ENCODE results near the gene MT2A. TPM values are rescaled to one million over a fixed set of nuclear protein-coding genes. Genes with fewer than 3 reads are reported as not detected.

The MT2A gene
- total RNA-seq, 4 donors from 2014 or later = 27.0 to 528 (median 116) TPM

DNA sequence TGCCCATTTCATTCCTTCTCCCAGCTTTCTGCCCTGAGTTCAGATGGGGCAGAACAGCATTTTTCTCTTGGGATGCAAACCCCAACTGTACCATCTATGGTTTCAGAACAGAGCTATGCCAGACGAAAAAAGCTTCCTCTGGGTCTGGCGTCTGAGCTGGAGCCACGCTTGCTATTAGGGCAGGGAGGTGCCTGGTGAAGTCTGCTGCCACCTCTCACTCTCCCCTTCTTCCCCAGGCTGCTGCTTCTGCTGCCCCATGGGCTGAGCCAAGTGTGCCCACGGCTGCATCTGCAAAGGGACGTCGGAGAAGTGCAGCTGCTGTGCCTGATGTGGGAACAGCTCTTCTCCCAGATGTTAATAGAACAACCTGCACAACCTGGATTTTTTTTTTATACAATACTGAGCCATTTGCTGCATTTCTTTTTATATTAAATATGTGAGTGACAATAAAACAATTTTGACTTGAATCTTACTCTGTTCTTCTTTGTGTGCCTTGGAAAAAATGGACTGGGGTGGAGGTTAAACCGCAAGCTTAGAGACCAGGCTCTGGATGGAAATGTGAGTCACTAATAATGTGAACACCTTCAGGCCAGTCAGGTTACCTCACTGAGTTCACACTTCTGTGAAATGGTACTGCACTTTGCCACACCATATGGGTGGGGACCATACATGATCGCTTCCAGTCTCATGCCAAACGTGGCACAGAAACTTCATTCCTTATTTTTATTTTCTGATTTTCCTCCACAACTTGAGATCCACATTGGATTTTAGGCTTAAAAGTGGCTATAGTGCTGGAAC, 28.4 kb downstream of the MT2A start:
- Histone ChIP-seq H3K27me3 (peaks cover 0 to 96% (median 20%) of the 10 kb centered on the region in 4 donors), H3K4me1 (peaks cover 18 to 58% (median 50%) of the 10 kb centered on the region in 4 donors), H3K27ac (replicated peaks in 1 of 4) (peak overlapping the region in 1 of 4 donors; percentile 70), H3K36me3 (no peaks in the 10 kb centered on the region), H3K4me3 (no peak overlapping the region), H3K9me3 (no peaks in the 10 kb centered on the region)
- WGBS = 70% methylated on average over 8 of the region's 9 CpGs
- TF ChIP-seq, protein P1, sequence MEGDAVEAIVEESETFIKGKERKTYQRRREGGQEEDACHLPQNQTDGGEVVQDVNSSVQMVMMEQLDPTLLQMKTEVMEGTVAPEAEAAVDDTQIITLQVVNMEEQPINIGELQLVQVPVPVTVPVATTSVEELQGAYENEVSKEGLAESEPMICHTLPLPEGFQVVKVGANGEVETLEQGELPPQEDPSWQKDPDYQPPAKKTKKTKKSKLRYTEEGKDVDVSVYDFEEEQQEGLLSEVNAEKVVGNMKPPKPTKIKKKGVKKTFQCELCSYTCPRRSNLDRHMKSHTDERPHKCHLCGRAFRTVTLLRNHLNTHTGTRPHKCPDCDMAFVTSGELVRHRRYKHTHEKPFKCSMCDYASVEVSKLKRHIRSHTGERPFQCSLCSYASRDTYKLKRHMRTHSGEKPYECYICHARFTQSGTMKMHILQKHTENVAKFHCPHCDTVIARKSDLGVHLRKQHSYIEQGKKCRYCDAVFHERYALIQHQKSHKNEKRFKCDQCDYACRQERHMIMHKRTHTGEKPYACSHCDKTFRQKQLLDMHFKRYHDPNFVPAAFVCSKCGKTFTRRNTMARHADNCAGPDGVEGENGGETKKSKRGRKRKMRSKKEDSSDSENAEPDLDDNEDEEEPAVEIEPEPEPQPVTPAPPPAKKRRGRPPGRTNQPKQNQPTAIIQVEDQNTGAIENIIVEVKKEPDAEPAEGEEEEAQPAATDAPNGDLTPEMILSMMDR (IDR thresholded peaks at IDR 0.05) = no peak
- TF ChIP-seq POLR2AphosphoS5 (IDR thresholded peaks at IDR 0.05) (no peak), POLR2A (IDR thresholded peaks at IDR 0.05; ENCODE audit: low read depth) (no peak), EP300 (IDR thresholded peaks at IDR 0.05) (no peak)
- no peak for DNase-seq (ENCODE audit: extremely low spot score)
- intact Hi-C loops (cut with DNase I) = loop anchor here (5.0 kb wide), 1 partner anchor 45 kb away; the partner anchor contains the start of gene MT1X

DNA sequence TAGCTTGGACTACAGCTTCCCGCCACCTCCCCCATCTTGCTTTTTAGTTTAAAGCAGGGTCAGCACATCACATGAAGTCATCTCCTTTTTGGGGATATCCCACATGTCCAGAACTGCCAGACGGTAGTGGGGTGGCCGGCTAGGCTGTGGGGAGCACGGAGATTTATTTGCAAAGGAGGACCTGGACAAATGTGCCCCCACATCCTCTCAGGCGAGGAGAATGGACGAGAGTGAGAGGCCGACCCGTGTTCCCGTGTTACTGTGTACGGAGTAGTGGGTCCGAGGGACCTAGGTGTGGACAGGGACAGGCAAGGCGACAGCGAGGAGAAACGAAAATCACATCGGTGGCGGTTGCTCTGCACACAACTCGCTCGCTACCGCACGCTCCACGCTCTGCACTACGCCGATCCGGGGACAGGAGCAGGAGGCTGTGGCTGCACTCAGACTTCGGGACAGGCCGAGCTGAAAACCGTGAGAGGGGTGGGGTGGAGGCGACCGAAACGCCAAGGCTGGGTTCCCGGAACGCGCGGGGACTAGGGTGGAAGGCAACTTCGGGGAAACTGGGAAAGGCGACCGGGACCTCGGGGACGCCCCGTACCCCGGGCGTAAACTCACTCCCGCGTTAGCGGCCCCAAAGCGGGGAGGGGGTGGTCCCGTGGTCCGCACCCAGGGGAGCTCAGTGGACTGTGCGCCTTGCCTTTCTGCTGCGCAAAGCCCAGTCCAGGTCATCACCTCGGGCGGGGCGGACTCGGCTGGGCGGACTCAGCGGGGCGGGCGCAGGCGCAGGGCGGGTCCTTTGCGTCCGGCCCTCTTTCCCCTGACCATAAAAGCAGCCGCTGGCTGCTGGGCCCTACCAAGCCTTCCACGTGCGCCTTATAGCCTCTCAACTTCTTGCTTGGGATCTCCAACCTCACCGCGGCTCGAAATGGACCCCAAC, 29.7 kb downstream of the MT2A start, which contains the start of gene MT1A:
Gene MT1A, plus strand, starts transcription at position 853 of the 937 bp plus-strand sequence. Its CDS starts 73 bp downstream, at position 926.
- Histone ChIP-seq H3K36me3 (no peaks in the 10 kb centered on the region), H3K9me3 (no peaks in the 10 kb centered on the region), H3K27ac (replicated peaks in 1 of 4) (peak within 1 kb of the TSS; percentile 48 to 70 (median 64)), H3K4me3 (peak within 1 kb of the TSS; percentile 51 to 61 (median 56)), H3K27me3 (peaks cover 0 to 98% (median 20%) of the 10 kb centered on the region in 4 donors), H3K4me1 (peaks cover 18 to 50% (median 41%) of the 10 kb centered on the region in 4 donors)
- TF ChIP-seq EP300 (IDR thresholded peaks at IDR 0.05) (peak; percentile 72), POLR2AphosphoS5 (IDR thresholded peaks at IDR 0.05) (peak; percentile 82 to 89), POLR2A (IDR thresholded peaks at IDR 0.05; ENCODE audit: low read depth) (peak; percentile 48)
- TF ChIP-seq, protein P1 (IDR thresholded peaks at IDR 0.05) = no peak
- intact Hi-C loops (cut with DNase I) = loop anchor here (5.0 kb wide), 1 partner anchor 44 kb away; the partner anchor contains the start of gene MT1X
- WGBS = 22% methylated on average over 57 of the region's 68 CpGs
- no peak for DNase-seq (ENCODE audit: extremely low spot score)

DNA sequence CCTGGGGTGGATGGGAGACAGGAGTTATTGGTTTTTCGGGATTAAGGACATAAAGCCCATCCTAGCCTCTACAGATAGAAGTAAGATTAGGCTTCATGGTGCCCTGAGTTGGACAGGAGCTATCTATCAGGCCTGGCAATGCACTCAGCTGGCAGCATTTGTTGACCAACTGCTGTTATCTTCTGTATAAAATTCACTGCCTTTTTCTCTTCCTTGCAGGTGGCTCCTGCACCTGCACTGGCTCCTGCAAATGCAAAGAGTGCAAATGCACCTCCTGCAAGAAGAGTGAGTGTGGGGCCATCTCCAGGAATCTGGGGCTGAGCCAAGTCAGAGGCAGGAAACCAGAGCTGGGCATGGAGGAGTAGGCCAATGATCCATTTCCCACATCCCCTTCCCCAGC, 30.7 kb downstream of the MT2A start:
- H3K4me1 ChIP-seq = peaks cover 18 to 53% (median 46%) of the 10 kb centered on the region in 4 donors
- H3K36me3 ChIP-seq = no peaks in the 10 kb centered on the region
- 58% methylated on average over 1 of the region's 1 CpG for WGBS
- intact Hi-C loops (cut with DNase I) = loop anchor here (5.0 kb wide), 1 partner anchor 43 kb away; the partner anchor contains the start of gene MT1X
- peaks cover 0 to 99% (median 20%) of the 10 kb centered on the region in 4 donors for H3K27me3 ChIP-seq
- TF ChIP-seq, protein P1 (IDR thresholded peaks at IDR 0.05) = no peak
- no peak for TF ChIP-seq EP300 (IDR thresholded peaks at IDR 0.05)
- no peak for TF ChIP-seq POLR2A (IDR thresholded peaks at IDR 0.05; ENCODE audit: low read depth)
- no peak for TF ChIP-seq POLR2AphosphoS5 (IDR thresholded peaks at IDR 0.05)
- no peaks in the 10 kb centered on the region for H3K9me3 ChIP-seq
- H3K4me3 ChIP-seq = peak overlapping the region in 2 of 4 donors; percentile 51 to 61
- peak overlapping the region in 1 of 4 donors; percentile 70 for H3K27ac ChIP-seq (replicated peaks in 1 of 4)
- no peak for DNase-seq (ENCODE audit: extremely low spot score)

DNA sequence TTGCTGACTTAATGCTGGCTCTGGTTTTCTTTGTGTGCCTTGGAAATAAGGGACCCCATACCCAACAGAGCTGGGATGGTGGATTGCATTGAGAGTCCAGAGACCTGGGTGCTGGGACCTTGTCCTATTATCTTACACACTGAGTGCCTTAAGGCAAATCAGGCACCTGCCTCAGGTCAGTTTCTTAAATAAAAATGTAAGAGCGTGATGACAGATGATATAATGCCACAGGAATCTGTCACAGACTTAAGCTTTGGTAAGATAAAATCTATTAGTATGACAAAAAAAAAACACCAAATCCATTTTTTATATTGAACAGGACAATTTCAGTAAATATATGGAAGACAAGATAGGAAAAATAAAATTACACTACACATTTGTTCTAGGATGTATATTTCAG, 31.7 kb downstream of the MT2A start:
- intact Hi-C loops (cut with DNase I) = no loop called here
- no peak overlapping the region for H3K4me3 ChIP-seq
- H3K4me1 ChIP-seq = peaks cover 18 to 50% (median 40%) of the 10 kb centered on the region in 4 donors
- H3K9me3 ChIP-seq = no peaks in the 10 kb centered on the region
- DNase-seq (ENCODE audit: extremely low spot score) = no peak
- no peak overlapping the region for H3K27ac ChIP-seq (replicated peaks in 1 of 4)
- no peaks in the 10 kb centered on the region for H3K36me3 ChIP-seq
- TF ChIP-seq EP300 (IDR thresholded peaks at IDR 0.05) = no peak
- TF ChIP-seq POLR2A (IDR thresholded peaks at IDR 0.05; ENCODE audit: low read depth) = no peak
- TF ChIP-seq POLR2AphosphoS5 (IDR thresholded peaks at IDR 0.05) = no peak
- TF ChIP-seq, protein P1 (IDR thresholded peaks at IDR 0.05) = no peak
- H3K27me3 ChIP-seq = peaks cover 0 to 99% (median 17%) of the 10 kb centered on the region in 4 donors
- 100% methylated on average over 1 of the region's 1 CpG for WGBS
